Measurements from ENCODE around the gene SKI. TPM values are rescaled to one million over a fixed set of nuclear protein-coding genes. Genes with fewer than 3 reads are reported as not detected.

The SKI gene
- total and polyA plus RNA-seq, 9 of the 15 experiments (the other 6 are each of a cell fraction or from before 2014, with no cell fraction given), result 0.10 to 60.5 (median 4.6) TPM

DNA sequence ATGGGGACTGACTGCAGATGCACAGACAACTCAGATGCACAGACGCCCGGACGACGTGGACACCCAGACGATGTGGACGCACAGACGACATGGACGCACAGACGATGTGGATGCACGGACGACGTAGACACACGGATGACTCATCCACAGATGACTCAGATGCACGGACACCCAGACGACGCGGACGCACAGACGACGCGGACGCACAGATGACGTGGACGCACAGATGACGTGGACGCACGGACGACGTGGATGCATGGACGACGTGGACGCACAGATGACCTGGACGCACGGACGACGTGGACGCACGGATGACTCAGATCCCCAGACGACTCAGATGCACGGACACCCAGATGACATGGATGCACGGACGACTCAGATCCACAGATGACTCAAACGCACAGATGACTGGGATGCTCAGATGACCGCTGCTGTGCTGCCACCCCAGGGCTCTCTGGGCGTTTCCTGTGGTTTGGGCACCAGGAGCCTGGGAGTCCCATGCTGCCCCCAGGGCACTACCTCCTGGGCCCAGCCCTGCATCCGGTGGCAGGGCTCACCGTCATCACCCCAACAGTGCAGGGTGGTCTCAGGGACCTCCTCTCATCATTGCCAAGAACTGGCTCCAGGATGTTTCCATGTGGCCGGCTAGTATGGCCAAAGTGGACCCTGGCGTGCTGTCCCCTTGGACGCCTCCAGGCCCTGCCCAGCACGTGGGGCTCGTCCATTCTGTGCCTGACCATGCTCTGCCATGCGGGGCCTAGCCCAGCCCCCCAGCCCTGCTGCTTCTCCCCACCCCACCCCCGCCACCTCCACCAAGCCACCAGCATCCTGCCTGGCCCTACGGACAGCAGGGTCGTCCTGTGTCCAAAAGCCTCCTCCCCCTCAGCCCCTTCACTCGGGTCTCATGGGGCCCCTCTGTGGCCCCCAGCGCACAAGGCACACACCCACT, 47.5 kb upstream of the SKI start (continued):
- TF ChIP-seq, protein P1, sequence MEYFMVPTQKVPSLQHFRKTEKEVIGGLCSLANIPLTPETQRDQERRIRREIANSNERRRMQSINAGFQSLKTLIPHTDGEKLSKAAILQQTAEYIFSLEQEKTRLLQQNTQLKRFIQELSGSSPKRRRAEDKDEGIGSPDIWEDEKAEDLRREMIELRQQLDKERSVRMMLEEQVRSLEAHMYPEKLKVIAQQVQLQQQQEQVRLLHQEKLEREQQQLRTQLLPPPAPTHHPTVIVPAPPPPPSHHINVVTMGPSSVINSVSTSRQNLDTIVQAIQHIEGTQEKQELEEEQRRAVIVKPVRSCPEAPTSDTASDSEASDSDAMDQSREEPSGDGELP (CRISPR knock-in tag; IDR thresholded peaks at IDR 0.05; ENCODE audit: borderline replicate concordance), result peak; percentile 98
- TF ChIP-seq, protein P2, sequence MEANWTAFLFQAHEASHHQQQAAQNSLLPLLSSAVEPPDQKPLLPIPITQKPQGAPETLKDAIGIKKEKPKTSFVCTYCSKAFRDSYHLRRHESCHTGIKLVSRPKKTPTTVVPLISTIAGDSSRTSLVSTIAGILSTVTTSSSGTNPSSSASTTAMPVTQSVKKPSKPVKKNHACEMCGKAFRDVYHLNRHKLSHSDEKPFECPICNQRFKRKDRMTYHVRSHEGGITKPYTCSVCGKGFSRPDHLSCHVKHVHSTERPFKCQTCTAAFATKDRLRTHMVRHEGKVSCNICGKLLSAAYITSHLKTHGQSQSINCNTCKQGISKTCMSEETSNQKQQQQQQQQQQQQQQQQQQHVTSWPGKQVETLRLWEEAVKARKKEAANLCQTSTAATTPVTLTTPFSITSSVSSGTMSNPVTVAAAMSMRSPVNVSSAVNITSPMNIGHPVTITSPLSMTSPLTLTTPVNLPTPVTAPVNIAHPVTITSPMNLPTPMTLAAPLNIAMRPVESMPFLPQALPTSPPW (CRISPR knock-in tag; IDR thresholded peaks at IDR 0.05), result 0 out of 2 replicates have a peak, but pooled peaks have one; percentile 34
- peak; percentile 89 for TF ChIP-seq NFIC (IDR thresholded peaks at IDR 0.05)
- TF ChIP-seq EGR1 (conservative IDR thresholded peaks at IDR 0.05), result peak; percentile 97
- peak; percentile 55 for TF ChIP-seq MEIS2 (IDR thresholded peaks at IDR 0.05; ENCODE audit: partially characterized antibody)
- TF ChIP-seq MTA2 (IDR thresholded peaks at IDR 0.05; ENCODE audit: low read depth), result no peak; the same call in 1 of the 2 replicates
- TF ChIP-seq, protein P3, sequence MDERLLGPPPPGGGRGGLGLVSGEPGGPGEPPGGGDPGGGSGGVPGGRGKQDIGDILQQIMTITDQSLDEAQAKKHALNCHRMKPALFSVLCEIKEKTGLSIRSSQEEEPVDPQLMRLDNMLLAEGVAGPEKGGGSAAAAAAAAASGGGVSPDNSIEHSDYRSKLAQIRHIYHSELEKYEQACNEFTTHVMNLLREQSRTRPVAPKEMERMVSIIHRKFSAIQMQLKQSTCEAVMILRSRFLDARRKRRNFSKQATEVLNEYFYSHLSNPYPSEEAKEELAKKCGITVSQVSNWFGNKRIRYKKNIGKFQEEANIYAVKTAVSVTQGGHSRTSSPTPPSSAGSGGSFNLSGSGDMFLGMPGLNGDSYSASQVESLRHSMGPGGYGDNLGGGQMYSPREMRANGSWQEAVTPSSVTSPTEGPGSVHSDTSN (CRISPR knock-in tag; IDR thresholded peaks at IDR 0.05; ENCODE audit: low read depth), result no peak
- TF ChIP-seq, protein P3 (tag; conservative IDR thresholded peaks at IDR 0.05; ENCODE audit: low read depth), result no peak
- peak; percentile 84 for TF ChIP-seq RBFOX2 (IDR thresholded peaks at IDR 0.05; ENCODE audit: low read depth, low read length)
- no peak for TF ChIP-seq ZNF507 (tag; conservative IDR thresholded peaks at IDR 0.05)
- TF ChIP-seq BRD4 (IDR thresholded peaks at IDR 0.05), result 0 out of 2 replicates have a peak, but pooled peaks have one; percentile 4
- no peak for TF ChIP-seq ZBTB1 (CRISPR knock-in tag; IDR thresholded peaks at IDR 0.05; ENCODE audit: borderline replicate concordance, low read depth)
- TF ChIP-seq YBX1 (IDR thresholded peaks at IDR 0.05), result no peak
- TF ChIP-seq, protein P4, sequence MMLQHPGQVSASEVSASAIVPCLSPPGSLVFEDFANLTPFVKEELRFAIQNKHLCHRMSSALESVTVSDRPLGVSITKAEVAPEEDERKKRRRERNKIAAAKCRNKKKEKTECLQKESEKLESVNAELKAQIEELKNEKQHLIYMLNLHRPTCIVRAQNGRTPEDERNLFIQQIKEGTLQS (IDR thresholded peaks at IDR 0.05), result peak; percentile 100
- TF ChIP-seq, protein P4 (CRISPR knock-in tag; conservative IDR thresholded peaks at IDR 0.05), result peak; percentile 100
- TF ChIP-seq, protein P5, sequence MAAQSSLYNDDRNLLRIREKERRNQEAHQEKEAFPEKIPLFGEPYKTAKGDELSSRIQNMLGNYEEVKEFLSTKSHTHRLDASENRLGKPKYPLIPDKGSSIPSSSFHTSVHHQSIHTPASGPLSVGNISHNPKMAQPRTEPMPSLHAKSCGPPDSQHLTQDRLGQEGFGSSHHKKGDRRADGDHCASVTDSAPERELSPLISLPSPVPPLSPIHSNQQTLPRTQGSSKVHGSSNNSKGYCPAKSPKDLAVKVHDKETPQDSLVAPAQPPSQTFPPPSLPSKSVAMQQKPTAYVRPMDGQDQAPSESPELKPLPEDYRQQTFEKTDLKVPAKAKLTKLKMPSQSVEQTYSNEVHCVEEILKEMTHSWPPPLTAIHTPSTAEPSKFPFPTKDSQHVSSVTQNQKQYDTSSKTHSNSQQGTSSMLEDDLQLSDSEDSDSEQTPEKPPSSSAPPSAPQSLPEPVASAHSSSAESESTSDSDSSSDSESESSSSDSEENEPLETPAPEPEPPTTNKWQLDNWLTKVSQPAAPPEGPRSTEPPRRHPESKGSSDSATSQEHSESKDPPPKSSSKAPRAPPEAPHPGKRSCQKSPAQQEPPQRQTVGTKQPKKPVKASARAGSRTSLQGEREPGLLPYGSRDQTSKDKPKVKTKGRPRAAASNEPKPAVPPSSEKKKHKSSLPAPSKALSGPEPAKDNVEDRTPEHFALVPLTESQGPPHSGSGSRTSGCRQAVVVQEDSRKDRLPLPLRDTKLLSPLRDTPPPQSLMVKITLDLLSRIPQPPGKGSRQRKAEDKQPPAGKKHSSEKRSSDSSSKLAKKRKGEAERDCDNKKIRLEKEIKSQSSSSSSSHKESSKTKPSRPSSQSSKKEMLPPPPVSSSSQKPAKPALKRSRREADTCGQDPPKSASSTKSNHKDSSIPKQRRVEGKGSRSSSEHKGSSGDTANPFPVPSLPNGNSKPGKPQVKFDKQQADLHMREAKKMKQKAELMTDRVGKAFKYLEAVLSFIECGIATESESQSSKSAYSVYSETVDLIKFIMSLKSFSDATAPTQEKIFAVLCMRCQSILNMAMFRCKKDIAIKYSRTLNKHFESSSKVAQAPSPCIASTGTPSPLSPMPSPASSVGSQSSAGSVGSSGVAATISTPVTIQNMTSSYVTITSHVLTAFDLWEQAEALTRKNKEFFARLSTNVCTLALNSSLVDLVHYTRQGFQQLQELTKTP (IDR thresholded peaks at IDR 0.05; ENCODE audit: low read depth in 1 of 2, partially characterized antibody in 2 of 2), result peak in 1 of 2 experiments; percentile 63

All from K562 (cell line).